HCEC 1CT (cell line): ENCODE results near the gene RFK.
A peak's percentile ranks its signal among the peaks of the same experiment; 100 is the strongest.
"Not testable (repeated sequence)": the region's sequence is repeated elsewhere in the genome, so short reads cannot be mapped to it uniquely, and the experiment has no call there.

Source experiments
- DNase-seq: peaks from one replicate; pipeline ENCODE4 v3.0.0-alpha.2; 2017

RFK gene

GRCh38 chr9:76394195-76394959, at the start of gene RFK:
Gene RFK (minus strand): TSS chr9:76394426. CDS start chr9:76394171, 255 bp downstream.
- DNase-seq: peak; percentile 93

- no peak for DNase-seq
These were observed 49.7 kb upstream of the RFK start for GRCh38 chr9:76443887-76444286.

DNA sequence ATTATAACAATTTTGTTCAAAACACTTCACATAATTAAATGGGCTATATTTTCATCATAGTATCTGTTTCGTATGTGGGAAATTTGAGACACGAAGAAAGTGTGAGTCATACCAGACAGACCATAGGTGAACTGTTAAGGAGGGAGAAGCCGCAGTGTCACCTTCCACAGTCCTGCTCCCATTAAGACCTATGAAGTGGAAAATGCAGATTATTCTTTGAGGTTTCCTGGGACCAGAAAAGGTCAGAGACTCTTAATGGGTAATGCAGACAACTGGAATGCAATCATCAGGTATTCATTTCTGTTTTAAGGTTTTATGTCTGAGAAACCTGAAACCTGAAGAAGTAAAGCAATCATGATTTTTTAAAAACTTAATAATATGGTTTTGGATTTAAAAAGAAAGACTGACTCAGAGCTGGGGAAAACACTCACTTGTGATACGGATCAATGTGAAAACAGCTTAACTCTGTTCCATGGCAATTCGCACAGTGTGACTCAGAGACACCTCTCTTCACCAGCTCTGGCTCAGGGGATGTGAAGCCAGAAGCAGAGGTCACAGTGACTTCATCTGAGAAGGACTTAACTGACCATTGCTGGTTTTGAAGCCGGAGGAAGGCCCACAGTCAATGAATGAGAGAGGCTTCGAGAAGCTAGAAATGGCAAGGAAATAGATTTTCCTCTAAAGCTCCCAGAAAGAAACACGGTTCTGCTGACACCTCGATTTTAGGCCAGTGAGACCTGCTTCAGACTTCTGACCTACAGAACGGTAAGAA, 47.5 kb upstream of the RFK start:
- peak; percentile 78 for DNase-seq

- no peak for DNase-seq
These were observed 44.8 kb upstream of the RFK start for GRCh38 chr9:76438841-76439588.

DNA sequence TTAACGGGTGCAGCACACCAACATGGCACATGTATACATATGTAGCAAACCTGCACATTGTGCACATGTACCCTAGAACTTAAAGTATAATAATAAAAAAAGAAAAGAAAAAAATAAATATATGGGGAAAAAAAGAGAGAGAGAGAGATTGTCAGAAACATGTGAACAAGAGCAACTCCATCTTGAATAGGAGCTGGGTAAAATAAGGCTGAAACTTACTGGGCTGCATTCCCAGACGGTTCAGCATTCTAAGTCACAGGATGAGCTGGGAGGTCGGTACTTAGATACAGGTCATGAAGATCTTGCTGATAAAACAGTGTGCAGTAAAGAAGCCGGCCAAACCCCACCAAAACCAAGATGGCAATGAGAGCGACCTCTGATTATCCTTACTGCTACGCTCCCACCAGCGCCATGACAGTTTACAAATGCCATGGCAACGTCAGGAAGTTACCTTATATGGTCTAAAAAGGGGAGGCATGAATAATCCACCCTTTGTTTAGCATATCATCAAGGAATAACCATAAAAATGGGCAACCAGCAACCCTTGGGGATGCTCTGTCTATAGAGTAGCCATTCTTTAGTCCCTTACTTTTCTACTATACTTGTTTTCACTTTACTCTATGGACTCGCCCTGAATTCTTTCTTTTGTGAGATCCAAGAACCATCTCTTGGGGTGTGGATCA, 42.9 kb upstream of the RFK start:
- DNase-seq: not testable (repeated sequence)

DNA sequence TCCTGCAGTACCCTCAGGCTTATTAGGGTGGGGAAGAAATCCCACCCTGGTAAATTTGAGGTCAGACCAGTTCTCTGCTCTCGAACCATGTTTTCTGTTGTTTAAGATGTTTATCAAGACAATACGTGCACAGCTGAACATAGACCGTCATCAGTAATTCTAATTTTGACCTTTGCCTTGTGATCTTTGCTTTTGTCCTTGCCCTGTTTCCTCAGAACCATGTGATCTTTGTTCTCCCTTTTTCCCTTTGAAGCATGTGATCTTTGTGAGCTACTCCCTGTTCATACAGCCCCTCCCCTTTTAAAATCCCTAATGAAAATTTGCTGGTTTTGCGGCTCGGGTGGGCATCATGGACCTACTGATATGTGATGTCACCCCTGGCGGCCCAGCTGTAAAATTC, 40.7 kb upstream of the RFK start:
- DNase-seq: not testable (repeated sequence)

- DNase-seq: peak; percentile 73
These were observed 39.6 kb upstream of the RFK start for GRCh38 chr9:76433836-76434235.

GRCh38 chr9:76433406-76433805, 39.2 kb upstream of the RFK start:
- no peak for DNase-seq

DNA sequence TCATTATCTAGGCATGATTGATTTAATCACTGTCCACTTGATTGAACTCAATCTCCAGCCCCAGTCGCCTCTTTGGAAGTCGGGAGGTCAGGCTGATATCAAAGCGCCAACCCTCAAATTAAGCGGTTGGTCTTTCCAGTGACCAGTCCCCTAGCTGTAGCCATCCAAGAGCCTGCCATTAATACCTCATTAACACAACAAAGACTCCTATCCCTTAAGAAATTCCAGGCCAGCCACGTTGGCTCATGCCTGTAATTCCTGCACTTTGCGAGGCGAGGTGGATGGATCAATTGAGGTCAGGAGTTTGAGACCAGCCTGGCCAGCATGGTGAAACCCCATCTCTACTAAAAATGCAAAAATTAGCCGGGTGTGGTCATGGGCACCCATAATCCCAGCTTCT, 37.4 kb upstream of the RFK start:
- DNase-seq: no peak

DNA sequence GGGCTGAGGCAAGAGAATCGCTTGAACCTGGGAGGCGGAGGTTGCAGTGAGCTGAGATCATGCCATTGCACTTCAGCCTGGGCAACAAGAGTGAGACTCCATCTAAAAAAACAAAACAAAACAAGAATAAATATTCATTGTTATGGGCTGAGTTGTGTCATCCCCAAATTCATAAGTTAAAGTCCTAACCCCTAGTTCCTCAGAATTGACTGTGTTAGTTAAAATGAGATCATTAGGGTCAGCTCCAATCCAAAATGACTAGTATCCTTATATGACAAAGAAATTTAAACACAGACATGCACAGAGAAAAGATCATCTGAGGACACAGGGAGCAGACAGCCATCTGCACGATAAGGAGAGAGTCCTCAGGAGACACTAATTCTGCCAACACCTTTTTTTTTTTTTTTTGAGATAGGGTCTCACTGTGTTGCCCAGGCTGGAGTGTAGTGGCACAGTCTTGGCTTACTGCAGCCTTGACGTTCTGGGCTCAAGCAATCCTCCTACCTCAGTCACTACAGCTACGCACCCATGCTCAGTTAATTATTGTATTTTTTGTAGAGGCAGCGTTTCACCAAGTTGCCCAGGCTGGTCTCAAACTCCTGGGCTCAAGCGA, 32.7 kb upstream of the RFK start:
- DNase-seq: no peak

DNA sequence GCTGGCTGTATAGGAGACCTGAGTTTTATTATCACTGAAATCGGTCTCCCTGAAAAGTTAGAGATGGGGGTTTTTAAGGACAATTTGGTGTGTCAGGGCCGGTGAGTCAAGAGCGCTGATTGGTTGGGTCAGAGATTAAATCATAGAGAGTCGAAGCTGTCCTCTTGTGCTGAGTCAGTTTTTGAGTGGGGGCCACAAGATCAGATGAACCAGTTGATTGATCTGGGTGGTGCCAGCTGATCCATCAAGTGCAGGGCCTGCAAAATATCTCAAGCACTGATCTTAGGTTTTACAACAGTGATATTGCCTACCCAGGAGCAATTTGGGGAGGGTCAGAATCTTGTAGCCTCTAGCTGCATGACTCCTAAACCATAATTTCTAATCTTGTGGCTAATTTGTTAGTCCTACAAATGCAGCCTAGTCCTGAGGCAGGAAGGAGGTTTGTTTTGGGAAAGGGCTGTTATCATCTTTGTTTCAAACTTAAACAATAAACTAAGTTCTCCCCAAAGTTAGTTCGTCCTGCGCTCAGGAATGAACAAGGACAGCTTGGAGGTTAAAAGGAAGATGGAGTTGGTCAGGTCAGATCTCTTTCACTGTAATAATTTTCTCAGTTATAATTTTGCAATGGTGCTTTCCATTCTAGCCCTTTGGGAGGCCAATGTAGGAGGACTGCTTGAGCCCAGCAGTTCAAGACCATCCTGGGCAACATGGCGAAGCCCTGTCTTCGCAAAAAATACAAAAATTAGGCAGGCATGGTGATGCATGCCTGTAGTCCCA, 31.6 kb upstream of the RFK start:
- DNase-seq: no peak

GRCh38 chr9:76424491-76424890, 30.3 kb upstream of the RFK start:
- no peak for DNase-seq

GRCh38 chr9:76423216-76424177, 29.3 kb upstream of the RFK start:
- DNase-seq: no peak

- DNase-seq: peak; percentile 32
These were observed 25.7 kb upstream of the RFK start for GRCh38 chr9:76419782-76420380.

DNA sequence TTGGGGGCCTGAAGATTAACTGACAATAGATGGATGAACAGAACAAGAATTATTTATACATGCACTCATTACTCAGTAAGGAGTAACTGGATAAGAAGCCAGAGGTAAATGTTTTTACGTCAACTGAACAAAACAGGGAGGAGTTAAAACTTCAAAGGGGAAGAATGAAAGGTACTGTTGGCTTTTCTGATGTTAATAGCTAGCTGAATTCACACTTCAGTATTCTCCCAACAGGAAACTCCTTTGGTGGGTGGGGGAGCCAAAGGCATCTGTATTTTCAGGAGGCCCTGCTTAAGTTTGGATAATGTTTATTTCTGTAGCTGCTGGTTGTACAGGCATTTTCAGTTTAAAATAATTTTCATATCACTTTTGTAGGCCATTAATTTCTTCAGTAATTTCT, 23.2 kb upstream of the RFK start:
- no peak for DNase-seq

DNA sequence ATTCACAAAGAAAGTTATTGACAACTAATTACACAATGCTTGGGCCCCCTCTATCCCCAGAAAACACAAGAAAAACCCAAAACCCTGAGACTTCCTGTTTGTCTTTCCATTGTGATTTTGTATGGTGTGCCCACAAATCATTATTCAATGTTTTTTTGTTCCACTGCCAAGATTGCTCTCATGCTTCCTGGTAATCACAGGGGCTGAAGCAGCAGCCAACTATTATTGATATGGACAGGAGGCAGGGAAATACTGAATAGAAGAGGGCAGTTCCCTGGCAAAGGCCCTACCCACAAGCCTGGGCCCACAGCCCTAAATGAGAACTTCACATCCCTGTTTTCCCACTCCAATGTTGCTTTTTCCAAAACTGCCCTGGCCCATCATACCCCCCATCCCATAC, 21.5 kb upstream of the RFK start:
- DNase-seq: no peak

GRCh38 chr9:76415154-76415553, 20.9 kb upstream of the RFK start:
- peak; percentile 30 for DNase-seq

DNA sequence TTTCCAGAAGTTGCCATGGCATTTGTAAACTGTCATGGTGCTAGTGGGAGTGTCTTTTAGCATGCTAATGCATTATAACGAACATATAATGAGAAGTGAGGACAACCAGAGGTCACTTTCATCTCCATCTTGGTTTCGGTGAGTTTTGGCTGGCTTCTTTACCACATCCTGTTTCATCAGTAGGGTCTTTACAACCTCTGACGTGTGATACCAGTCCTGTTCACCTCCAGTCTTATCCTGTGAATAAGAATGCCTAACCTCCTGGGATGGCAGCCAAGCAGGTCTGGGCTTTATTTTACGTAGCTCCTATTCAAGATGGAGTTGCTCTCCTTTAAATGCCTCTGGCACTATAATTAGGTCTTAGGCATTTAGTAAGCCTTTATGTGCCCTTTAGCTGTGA, 20.4 kb upstream of the RFK start:
- DNase-seq: peak; percentile 67

DNA sequence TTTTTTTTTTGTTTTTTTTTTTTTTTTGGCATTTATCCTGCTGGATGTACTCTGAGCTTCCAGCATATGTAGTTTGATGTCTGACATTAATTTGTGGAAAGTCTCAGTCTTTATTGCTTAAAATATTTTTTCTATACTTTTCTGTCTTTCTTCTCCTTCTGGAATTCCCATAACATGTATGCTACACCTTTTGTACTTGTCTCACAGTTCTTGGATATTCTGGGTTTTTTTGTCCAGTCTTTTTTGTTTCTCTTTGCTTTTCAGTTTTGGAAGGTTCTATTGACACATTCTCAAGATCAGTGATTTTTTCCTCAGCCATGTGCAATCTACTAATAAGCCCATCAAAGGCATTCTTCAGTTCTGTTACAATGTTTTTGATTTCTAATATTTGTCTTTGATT, 19.4 kb upstream of the RFK start:
- DNase-seq: no peak

DNA sequence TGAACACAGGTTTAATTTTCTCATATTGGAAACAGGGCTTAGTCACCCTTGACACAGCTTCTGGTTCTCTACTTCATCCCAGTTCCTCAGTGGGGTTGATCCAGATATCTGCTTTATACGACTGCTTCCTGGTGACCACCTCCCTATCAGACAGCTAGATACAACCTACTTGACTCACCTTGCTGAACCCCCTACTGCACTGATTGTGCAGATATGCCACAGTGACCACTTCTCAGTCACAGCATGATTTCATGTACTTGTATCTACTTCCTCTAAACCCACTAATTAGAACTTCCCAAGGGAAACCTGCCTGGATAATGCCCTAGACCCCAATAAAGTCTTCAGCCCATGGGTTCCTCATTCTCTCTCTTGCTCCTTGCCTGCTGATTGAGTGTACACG, 18.4 kb upstream of the RFK start:
- no peak for DNase-seq
